ENCODE data around the gene PGK1.
A peak's percentile ranks its signal among the peaks of the same experiment; 100 is the strongest.

Gene PGK1

GRCh38 chrX:78103001-78103622 lies 936 bp upstream of the PGK1 start:
- TF ChIP-seq CTCF (IDR thresholded peaks at IDR 0.05; ENCODE audit: unreplicated experiment in 3 of 3): no peak
- Mint-ChIP-seq H3K4me1 (peaks cover 29% of the 10 kb centered on the region), H3K27ac (peak overlapping the region; percentile 84 to 98 (median 95)), H3K4me3 (peak overlapping the region; percentile 87 to 94 (median 89)), H3K9me3 (peaks cover 15% of the 10 kb centered on the region), H3K27me3 (ENCODE audit: low read depth) (no peaks in the 10 kb centered on the region), H3K36me3 (ENCODE audit: low read depth) (peaks cover 14% of the 10 kb centered on the region)

GRCh38 chrX:78104447-78105176 lies 564 bp downstream of the PGK1 start:
- Mint-ChIP-seq H3K27ac (peak overlapping the region; percentile 84 to 98 (median 95)), H3K27me3 (ENCODE audit: low read depth) (no peaks in the 10 kb centered on the region), H3K4me1 (peaks cover 39% of the 10 kb centered on the region), H3K9me3 (peaks cover 15% of the 10 kb centered on the region), H3K4me3 (peak overlapping the region; percentile 87 to 94 (median 89)), H3K36me3 (ENCODE audit: low read depth) (peaks cover 14% of the 10 kb centered on the region)
- TF ChIP-seq CTCF (IDR thresholded peaks at IDR 0.05; ENCODE audit: unreplicated experiment in 3 of 3): no peak

GRCh38 chrX:78105944-78106650 lies 2.0 kb downstream of the PGK1 start:
- no peaks in the 10 kb centered on the region for H3K27me3 Mint-ChIP-seq (ENCODE audit: low read depth)
- peak overlapping the region; percentile 87 to 94 (median 89) for H3K4me3 Mint-ChIP-seq
- peaks cover 39% of the 10 kb centered on the region for H3K4me1 Mint-ChIP-seq
- peaks cover 14% of the 10 kb centered on the region for H3K36me3 Mint-ChIP-seq (ENCODE audit: low read depth)
- H3K9me3 Mint-ChIP-seq: peaks cover 15% of the 10 kb centered on the region
- H3K27ac Mint-ChIP-seq: peak overlapping the region; percentile 79 to 95 (median 84)
- TF ChIP-seq CTCF (IDR thresholded peaks at IDR 0.05; ENCODE audit: unreplicated experiment in 3 of 3): no peak

GRCh38 chrX:78106651-78106986 lies 2.6 kb downstream of the PGK1 start:
- peaks cover 39% of the 10 kb centered on the region for H3K4me1 Mint-ChIP-seq
- peaks cover 13% of the 10 kb centered on the region for H3K9me3 Mint-ChIP-seq
- H3K27ac Mint-ChIP-seq: peak overlapping the region in 1 of 3 experiments; percentile 95
- H3K27me3 Mint-ChIP-seq (ENCODE audit: low read depth): no peaks in the 10 kb centered on the region
- no peak for TF ChIP-seq CTCF (IDR thresholded peaks at IDR 0.05; ENCODE audit: unreplicated experiment in 3 of 3)
- H3K36me3 Mint-ChIP-seq (ENCODE audit: low read depth): peaks cover 18% of the 10 kb centered on the region
- H3K4me3 Mint-ChIP-seq: peak overlapping the region; percentile 87 to 94 (median 89)

- H3K4me1 Mint-ChIP-seq: peaks cover 39% of the 10 kb centered on the region
- no peaks in the 10 kb centered on the region for H3K27me3 Mint-ChIP-seq (ENCODE audit: low read depth)
- H3K4me3 Mint-ChIP-seq: peak overlapping the region in 2 of 3 experiments; percentile 21 to 53
- peaks cover 30% of the 10 kb centered on the region for H3K36me3 Mint-ChIP-seq (ENCODE audit: low read depth)
- H3K27ac Mint-ChIP-seq: no peak overlapping the region
- H3K9me3 Mint-ChIP-seq: peaks cover 8% of the 10 kb centered on the region
- no peak for TF ChIP-seq CTCF (IDR thresholded peaks at IDR 0.05; ENCODE audit: unreplicated experiment in 3 of 3)
Measured at GRCh38 chrX:78109458-78109857, 5.4 kb downstream of the PGK1 start.
